GM18526 (cell line): ENCODE results near the gene MCC.

Experiments
- POLR2A ChIP-seq: IDR thresholded peaks from 3 replicates; pipeline ENCODE4 v1.6.1; 2011; ENCODE audit not compliant: insufficient read length; ENCODE audit errors: extremely low read depth

MCC gene

GRCh38 chr5:113027431-113027830 is 460.8 kb downstream of the MCC start:
- TF ChIP-seq POLR2A, result no peak

GRCh38 chr5:113027015-113027414 is 461.2 kb downstream of the MCC start:
- no peak for TF ChIP-seq POLR2A

GRCh38 chr5:113026211-113026610 is 462.0 kb downstream of the MCC start:
- no peak for TF ChIP-seq POLR2A

GRCh38 chr5:113025596-113025995 is 462.7 kb downstream of the MCC start:
- no peak for TF ChIP-seq POLR2A

GRCh38 chr5:113024076-113024697 is 464.1 kb downstream of the MCC start:
- no peak for TF ChIP-seq POLR2A

- TF ChIP-seq POLR2A, result no peak
Measured at GRCh38 chr5:113022661-113023060, 465.6 kb downstream of the MCC start.

- no peak for TF ChIP-seq POLR2A
Measured at GRCh38 chr5:113020461-113021273, 467.6 kb downstream of the MCC start.

GRCh38 chr5:113017881-113018635 is 470.2 kb downstream of the MCC start:
- TF ChIP-seq POLR2A, result no peak

- TF ChIP-seq POLR2A, result no peak
Measured at GRCh38 chr5:113005454-113005853, 482.8 kb downstream of the MCC start.

GRCh38 chr5:113003763-113004162 is 484.5 kb downstream of the MCC start:
- no peak for TF ChIP-seq POLR2A

GRCh38 chr5:113002423-113002822 is 485.8 kb downstream of the MCC start:
- no peak for TF ChIP-seq POLR2A

GRCh38 chr5:113000466-113000865 is 487.8 kb downstream of the MCC start:
- no peak for TF ChIP-seq POLR2A

- no peak for TF ChIP-seq POLR2A
Measured at GRCh38 chr5:112998296-112998695, 490.0 kb downstream of the MCC start.

- no peak for TF ChIP-seq POLR2A
Measured at GRCh38 chr5:112996830-112997374, 491.4 kb downstream of the MCC start.

- TF ChIP-seq POLR2A, result no peak
Measured at GRCh38 chr5:112995764-112996618, 492.3 kb downstream of the MCC start.
